Right cardiac atrium (tissue), 5 donors: ENCODE results near the gene TMPRSS9. TPM values are rescaled to one million over a fixed set of nuclear protein-coding genes. Genes with fewer than 3 reads are reported as not detected.

ENCODE experiments used
- ATAC-seq, 2 donors: fragments of 200-7000 bp; cut with Tn5 transposase; one replicate each; pipeline versions ENCODE4 v1.8.0 to v1.9.1; 2020; ENCODE audit warnings: moderate library complexity in 2 of 2, mild to moderate bottlenecking in 1 of 2
- DNase-seq, 3 donors: peaks; one replicate each; pipeline ENCODE4 v3.0.0-alpha.2; 2020
- H3K27ac ChIP-seq: one replicate; pipeline ENCODE4 v1.5.1; 2013; ENCODE audit warnings: mild to moderate bottlenecking, low read length, control low read depth, moderate library complexity
- H3K27me3 ChIP-seq: one replicate; pipeline ENCODE4 v1.6.1; 2013; ENCODE audit not compliant: control insufficient read depth, insufficient read depth
- H3K4me1 ChIP-seq: one replicate; pipeline ENCODE4 v1.6.1; 2013; ENCODE audit warnings: low read length; ENCODE audit not compliant: control insufficient read depth, insufficient read depth
- H3K4me3 ChIP-seq: one replicate; pipeline ENCODE4 v1.5.1; 2013; ENCODE audit warnings: low read length, control low read depth
- H3K9me3 ChIP-seq: one replicate; pipeline ENCODE4 v1.6.1; 2013; ENCODE audit warnings: low read length; ENCODE audit not compliant: control insufficient read depth
- WGBS: extraction: QIAGEN DNeasy Blood & Tissue Kit; methylation state at CpG from one replicate; pipeline ENCODE4 v1.1.7; 2013; 5-methylcytosine and 5-hydroxymethylcytosine counted together
- intact Hi-C, 4 donors: fragments of 100-400 bp; cut with DNase I; formaldehyde crosslinking; loops; one replicate each; pipeline versions ENCODE4 v1.11.0 to v1.14.0; 2022 to 2023
- polyA plus RNA-seq: library from polyadenylated mRNA; stranded (reverse); fragments of 200-250 nt; gene quantifications from one replicate; pipeline ENCODE4 v1.2.3, GENCODE V29; 2013
- total RNA-seq, 4 donors: library from RNA; stranded (reverse); fragmentation: NEBNext Ultra II Directional; extraction: Animal tissue kit (Norgen Biotek cat#: 25700); gene quantifications; one replicate each; pipeline ENCODE4 v1.2.1, GENCODE V29; 2021
- donor health status: healthy with polysubstance abuse.
- donor health status: DM: no; HTN: yes; CAD: no.
- donor health status: DM: no; HTN: no; CAD: no.
- donor health status: DM: no; HTN: yes; CAD: no; lungs with severe emphysema.
- donor health status: DM: yes; HTN: yes; CAD: no.

TMPRSS9 gene
- total and polyA plus RNA-seq, 5 donors = 0.09 to 0.12 TPM; not detected in 3

DNA sequence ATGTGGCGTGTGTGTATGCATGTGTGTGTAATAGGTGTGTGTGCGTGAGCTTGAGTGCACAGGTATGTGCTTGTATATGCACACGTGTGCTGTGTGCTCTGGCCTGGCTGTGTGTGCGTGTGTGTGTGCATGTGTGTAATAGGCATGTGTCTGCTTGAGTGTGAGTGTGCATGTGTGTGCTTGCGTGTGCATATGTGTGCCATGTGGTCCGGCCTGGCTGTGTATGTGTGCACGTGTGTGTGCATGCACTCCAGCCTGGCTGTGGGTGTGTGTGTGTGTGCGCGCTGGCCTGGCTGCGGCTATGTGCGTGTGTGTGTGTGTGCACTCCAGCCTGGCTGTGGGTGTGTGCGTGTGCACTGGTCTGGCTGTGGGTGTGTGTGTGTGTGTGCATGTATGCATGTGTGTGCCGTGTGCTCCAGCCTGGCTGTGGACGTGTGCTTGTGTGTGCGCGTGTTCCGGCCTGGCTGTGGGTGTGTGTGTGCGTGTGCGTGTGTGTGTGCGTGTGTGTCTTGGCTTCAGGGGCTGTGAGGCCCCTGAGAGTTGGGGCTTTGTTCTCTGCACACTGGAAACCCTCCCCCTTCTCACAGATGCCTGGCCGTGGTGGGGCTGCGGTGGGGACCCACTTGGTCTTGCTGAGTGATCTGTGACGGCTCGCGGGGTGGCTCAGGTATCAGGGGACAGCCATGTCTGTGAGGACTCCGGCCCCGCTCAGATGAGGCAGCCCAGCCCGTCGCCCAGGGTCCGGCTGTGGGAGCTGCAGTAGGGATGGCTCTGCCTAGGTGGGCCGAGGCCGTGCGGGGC is 23.3 kb upstream of the TMPRSS9 start:
- ATAC-seq (no peak), DNase-seq (peak in 1 of 3 donors; percentile 42)
- H3K4me1 ChIP-seq = no peaks in the 10 kb centered on the region
- WGBS = 86% methylated on average over 33 of the region's 33 CpGs
- no peaks in the 10 kb centered on the region for H3K27me3 ChIP-seq
- no peak overlapping the region for H3K4me3 ChIP-seq
- H3K27ac ChIP-seq = no peak overlapping the region
- intact Hi-C loops = no loop called here
- H3K9me3 ChIP-seq = no peaks in the 10 kb centered on the region

DNA sequence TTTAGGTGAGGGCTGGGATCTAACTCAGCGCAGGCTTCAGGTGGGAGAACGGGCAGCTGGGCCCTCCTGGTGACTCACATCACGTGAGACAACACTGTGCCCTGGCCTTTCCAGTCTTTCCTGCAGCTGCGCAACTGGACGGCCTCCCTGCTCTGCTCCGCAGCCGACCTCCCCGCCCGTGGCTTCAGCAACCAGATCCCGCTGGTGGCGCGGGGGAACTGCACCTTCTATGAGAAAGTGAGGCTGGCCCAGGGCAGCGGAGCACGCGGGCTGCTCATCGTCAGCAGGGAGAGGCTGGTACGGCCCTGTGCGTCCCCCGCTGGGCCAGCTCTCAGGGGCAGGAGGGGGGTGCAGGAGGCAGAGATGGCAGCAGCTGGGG is 22.7 kb upstream of the TMPRSS9 start:
- Histone ChIP-seq H3K27ac (no peak overlapping the region), H3K27me3 (no peaks in the 10 kb centered on the region), H3K9me3 (no peaks in the 10 kb centered on the region), H3K4me1 (no peaks in the 10 kb centered on the region), H3K4me3 (no peak overlapping the region)
- DNase-seq (peak in 2 of 3 donors; percentile 54 to 69), ATAC-seq (no peak)
- intact Hi-C loops = no loop called here
- WGBS = 70% methylated on average over 19 of the region's 19 CpGs

- Histone ChIP-seq H3K4me1 (no peaks in the 10 kb centered on the region), H3K27me3 (no peaks in the 10 kb centered on the region), H3K27ac (no peak overlapping the region), H3K9me3 (no peaks in the 10 kb centered on the region), H3K4me3 (no peak overlapping the region)
- DNase-seq (peak in 2 of 3 donors; percentile 6 to 31), ATAC-seq (no peak)
- intact Hi-C loops = no loop called here
- WGBS = 95% methylated on average over 21 of the region's 21 CpGs
Measured at GRCh38 chr19:2338055-2338615, 21.9 kb upstream of the TMPRSS9 start.

DNA sequence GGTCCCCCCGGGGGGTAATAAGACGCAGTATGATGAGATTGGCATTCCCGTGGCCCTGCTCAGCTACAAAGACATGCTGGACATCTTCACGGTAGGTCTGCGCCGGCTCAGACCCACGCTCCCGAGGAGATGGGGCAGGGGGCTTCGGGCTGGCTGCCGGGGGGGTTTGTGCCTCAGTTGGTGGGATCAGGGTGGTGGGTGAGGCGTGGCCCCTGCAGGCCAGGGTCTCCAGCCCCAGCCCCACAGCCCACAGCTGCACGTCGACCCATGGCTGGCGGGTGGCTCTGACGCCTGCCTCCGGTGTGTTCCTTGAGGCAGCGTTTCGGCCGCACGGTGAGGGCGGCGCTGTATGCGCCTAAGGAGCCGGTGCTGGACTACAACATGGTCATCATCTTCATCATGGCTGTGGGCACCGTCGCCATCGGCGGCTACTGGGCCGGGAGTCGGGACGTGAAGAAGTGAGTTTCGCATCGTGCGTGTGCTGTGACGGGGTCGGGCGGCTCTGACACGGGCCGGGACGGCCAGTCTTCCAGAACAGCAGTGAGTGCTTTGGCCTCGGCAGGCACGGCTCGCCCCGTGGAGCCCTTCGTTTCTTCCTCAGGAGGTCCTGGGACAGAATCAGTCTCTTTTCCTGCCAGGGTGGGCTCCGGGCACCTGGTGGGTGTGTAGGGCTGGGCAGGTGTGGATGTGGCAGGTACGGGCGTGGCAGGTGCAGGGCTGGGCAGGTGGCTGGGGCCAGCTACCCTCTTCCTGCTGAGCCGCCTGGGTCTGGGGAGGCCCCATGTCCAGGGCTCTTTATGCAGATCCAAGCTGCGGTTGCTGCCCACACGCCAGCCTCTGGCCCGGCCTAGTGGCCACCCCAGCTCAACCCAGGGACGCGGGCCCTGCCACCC is 21.1 kb upstream of the TMPRSS9 start:
- intact Hi-C loops = no loop called here
- Histone ChIP-seq H3K4me3 (no peak overlapping the region), H3K4me1 (no peaks in the 10 kb centered on the region), H3K27ac (no peak overlapping the region), H3K9me3 (no peaks in the 10 kb centered on the region), H3K27me3 (no peaks in the 10 kb centered on the region)
- 97% methylated on average over 54 of the region's 54 CpGs for WGBS
- ATAC-seq (no peak), DNase-seq (peak in 2 of 3 donors; percentile 48 to 52)

DNA sequence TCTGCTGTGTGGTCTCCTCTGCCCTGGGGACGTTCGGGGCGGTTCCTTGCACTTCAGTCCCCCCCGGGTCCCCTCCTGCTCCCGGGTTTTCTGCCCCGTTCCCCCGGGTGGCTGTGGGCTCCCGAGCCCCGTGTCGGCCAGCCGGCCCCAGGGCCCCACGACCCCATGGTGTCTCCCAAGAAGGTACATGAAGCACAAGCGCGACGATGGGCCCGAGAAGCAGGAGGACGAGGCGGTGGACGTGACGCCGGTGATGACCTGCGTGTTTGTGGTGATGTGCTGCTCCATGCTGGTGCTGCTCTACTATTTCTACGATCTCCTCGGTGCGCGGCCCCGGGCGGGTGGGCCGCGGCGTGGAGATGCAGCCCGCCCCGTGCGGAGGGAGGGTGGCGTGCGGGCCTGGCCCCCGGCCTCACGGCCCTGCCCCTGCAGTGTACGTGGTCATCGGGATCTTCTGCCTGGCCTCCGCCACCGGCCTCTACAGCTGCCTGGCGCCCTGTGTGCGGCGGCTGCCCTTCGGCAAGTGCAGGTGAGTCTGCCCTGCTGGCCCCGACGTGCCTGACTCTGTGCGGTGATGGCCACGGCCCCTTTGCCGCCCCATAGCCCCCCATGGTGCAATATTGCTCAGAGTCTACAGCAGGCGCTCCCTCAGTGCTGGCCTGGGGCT is 20.3 kb upstream of the TMPRSS9 start:
- Histone ChIP-seq H3K9me3 (no peaks in the 10 kb centered on the region), H3K27me3 (no peaks in the 10 kb centered on the region), H3K27ac (no peak overlapping the region), H3K4me1 (no peaks in the 10 kb centered on the region), H3K4me3 (no peak overlapping the region)
- WGBS = 94% methylated on average over 52 of the region's 52 CpGs
- ATAC-seq = no peak
- DNase-seq = peak in 2 of 3 donors; percentile 38 to 54
- intact Hi-C loops = no loop called here

- H3K27me3 ChIP-seq = no peaks in the 10 kb centered on the region
- 93% methylated on average over 38 of the region's 38 CpGs for WGBS
- no peaks in the 10 kb centered on the region for H3K4me1 ChIP-seq
- DNase-seq (peak in 1 of 3 donors; percentile 48), ATAC-seq (no peak)
- H3K4me3 ChIP-seq = no peak overlapping the region
- intact Hi-C loops = no loop called here
- no peak overlapping the region for H3K27ac ChIP-seq
- no peaks in the 10 kb centered on the region for H3K9me3 ChIP-seq
Measured at GRCh38 chr19:2340496-2341243, 19.4 kb upstream of the TMPRSS9 start.

- no peaks in the 10 kb centered on the region for H3K9me3 ChIP-seq
- 78% methylated on average over 24 of the region's 24 CpGs for WGBS
- H3K27ac ChIP-seq = no peak overlapping the region
- DNase-seq = peak in 2 of 3 donors; percentile 44 to 52
- H3K4me3 ChIP-seq = no peak overlapping the region
- intact Hi-C loops = no loop called here
- no peaks in the 10 kb centered on the region for H3K4me1 ChIP-seq
- H3K27me3 ChIP-seq = no peaks in the 10 kb centered on the region
- ATAC-seq = no peak
Measured at GRCh38 chr19:2341244-2341751, 18.8 kb upstream of the TMPRSS9 start.

GRCh38 chr19:2341982-2342381 is 18.1 kb upstream of the TMPRSS9 start:
- Histone ChIP-seq H3K9me3 (no peaks in the 10 kb centered on the region), H3K4me3 (no peak overlapping the region), H3K27ac (no peak overlapping the region), H3K4me1 (no peaks in the 10 kb centered on the region), H3K27me3 (no peaks in the 10 kb centered on the region)
- ATAC-seq (no peak), DNase-seq (peak in 2 of 3 donors; percentile 30 to 34)
- intact Hi-C loops = no loop called here
- 88% methylated on average over 15 of the region's 15 CpGs for WGBS

GRCh38 chr19:2342656-2343288 is 17.3 kb upstream of the TMPRSS9 start:
- Histone ChIP-seq H3K4me3 (no peak overlapping the region), H3K9me3 (no peaks in the 10 kb centered on the region), H3K4me1 (no peaks in the 10 kb centered on the region), H3K27ac (no peak overlapping the region), H3K27me3 (no peaks in the 10 kb centered on the region)
- no peak for ATAC-seq
- intact Hi-C loops = no loop called here
- peak in 2 of 3 donors; percentile 35 to 37 for DNase-seq
- WGBS = 96% methylated on average over 29 of the region's 29 CpGs
